Renal cortical epithelial cell (primary cell): ENCODE measurements around the gene TRIM58. TPM values are rescaled to one million over a fixed set of nuclear protein-coding genes. Genes with fewer than 3 reads are reported as not detected.

Experiments
- DNase-seq: peaks from one replicate; pipeline ENCODE4 v3.0.0-alpha.2; 2011; ENCODE audit warnings: low read depth
- total RNA-seq: library from RNA; depleted of rRNA; stranded (reverse); fragments of >200 nt; gene quantifications from 2 replicates; pipeline ENCODE4 v1.2.3, GENCODE V29; 2014

TRIM58 gene
- total RNA-seq, 1 donor from 2014 or later = 0.30 TPM

DNA sequence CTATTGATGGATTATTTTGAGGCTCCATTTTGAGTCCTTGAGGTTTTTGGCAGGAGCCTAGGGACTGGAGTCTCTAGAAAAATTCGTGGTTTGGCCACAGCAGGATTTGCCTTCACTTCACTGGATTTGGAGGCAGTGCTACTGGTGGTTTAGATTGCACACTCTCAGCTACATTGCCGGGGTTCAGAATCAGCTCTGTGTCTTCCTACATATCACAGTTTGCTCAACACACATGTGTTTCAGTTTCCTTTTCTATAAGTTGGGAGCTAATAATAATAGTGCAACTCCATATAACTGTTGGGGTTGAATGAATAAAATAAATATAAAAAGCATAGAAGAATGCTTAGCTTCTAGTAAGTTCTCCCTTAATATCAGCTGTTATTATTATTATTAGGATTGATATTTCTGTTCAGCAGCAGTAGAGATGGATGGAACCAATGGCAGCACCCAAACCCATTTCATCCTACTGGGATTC is 38.2 kb downstream of the TRIM58 start, which contains the start of gene OR2W3:
OR2W3 (plus strand) TSS at position 425 of the 475 bp plus-strand sequence; CDS start at position 425, 0 bp downstream.
- no peak for DNase-seq

DNA sequence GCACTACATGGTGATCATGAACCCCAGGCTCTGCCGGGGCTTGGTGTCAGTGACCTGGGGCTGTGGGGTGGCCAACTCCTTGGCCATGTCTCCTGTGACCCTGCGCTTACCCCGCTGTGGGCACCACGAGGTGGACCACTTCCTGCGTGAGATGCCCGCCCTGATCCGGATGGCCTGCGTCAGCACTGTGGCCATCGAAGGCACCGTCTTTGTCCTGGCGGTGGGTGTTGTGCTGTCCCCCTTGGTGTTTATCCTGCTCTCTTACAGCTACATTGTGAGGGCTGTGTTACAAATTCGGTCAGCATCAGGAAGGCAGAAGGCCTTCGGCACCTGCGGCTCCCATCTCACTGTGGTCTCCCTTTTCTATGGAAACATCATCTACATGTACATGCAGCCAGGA is 39.0 kb downstream of the TRIM58 start:
- DNase-seq = no peak

GRCh38 chr1:247904122-247904521 is 47.1 kb downstream of the TRIM58 start:
- DNase-seq = no peak

DNA sequence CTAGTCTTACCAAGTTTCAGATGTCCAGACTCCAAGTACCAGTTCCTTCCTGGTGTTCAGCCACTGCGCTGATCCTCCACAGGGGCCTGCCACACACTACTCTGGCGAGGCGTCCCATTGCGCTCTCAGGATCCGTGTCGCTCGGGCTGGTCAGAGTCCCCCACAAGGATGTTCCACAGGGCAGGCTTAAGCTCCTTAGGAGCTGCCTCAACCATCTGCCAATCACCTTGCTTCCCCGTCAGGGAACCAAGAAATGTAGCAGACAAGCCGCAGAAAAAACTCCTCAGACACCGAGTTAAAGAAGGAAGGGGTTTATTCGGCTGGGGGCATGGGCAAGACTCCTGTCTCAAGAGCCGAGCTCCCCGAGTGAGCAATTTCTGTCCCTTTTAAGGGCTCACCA is 48.2 kb downstream of the TRIM58 start:
- DNase-seq = no peak

GRCh38 chr1:247905910-247906503 is 49.0 kb downstream of the TRIM58 start:
- DNase-seq = no peak

GRCh38 chr1:247906504-247907047 is 49.6 kb downstream of the TRIM58 start:
- DNase-seq = no peak

- DNase-seq = no peak
Measured at GRCh38 chr1:247908766-247909165, 51.8 kb downstream of the TRIM58 start.

GRCh38 chr1:247913786-247914185 is 56.8 kb downstream of the TRIM58 start:
- DNase-seq = no peak

GRCh38 chr1:247914941-247915662 is 58.1 kb downstream of the TRIM58 start:
- no peak for DNase-seq

DNA sequence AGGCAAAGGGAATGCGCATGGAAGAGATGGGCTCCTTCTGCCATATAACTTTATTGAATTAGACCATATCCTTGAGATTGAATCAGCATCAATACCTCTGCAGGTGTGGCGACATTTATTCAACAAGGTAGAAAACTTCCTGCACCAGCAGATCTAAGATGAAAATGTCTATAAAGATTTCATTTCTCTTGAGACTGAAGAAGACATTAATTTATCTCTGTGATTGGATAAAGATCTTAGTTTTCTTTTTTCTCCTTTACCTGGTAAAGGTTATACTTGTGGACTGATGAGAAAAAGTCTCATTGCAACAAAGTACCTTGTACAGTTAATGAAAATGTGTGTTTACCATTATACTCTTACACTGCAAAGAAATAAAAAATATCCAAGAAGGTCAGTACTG is 63.0 kb downstream of the TRIM58 start, which contains the start of gene OR2T8:
OR2T8 (plus strand) TSS at position 301 of the 400 bp plus-strand sequence. CDS start 766 bp downstream, outside the sequence.
- DNase-seq = no peak

DNA sequence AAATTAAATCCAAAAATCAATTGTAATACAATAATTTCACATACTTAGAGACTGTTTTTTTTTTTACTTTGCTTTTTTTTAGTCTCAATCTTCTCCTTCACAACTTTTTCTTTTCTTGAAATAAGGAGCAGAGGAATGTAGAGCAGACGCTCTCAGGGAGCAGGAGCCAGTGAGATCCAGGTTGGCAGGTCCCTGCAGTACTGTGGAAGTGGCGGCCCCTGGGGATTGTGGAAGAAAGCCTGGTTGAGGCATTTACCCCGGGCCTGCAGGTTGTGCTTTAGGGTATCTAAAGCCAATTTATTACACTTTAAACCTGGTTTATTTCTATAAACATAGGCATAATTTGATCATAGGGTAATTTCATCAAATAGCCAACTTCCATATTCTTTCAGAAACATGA is 67.0 kb downstream of the TRIM58 start:
- no peak for DNase-seq

GRCh38 chr1:247924868-247925267 is 67.9 kb downstream of the TRIM58 start, which contains the start of gene OR2AJ1:
Gene OR2AJ1, plus strand, starts transcription at chr1:247924889. Its CDS starts 8,880 bp downstream, at chr1:247933769.
- no peak for DNase-seq

Other genes starting within 250 kb of the TRIM58 start
- gene OR13G1, start 177.4 kb upstream of the TRIM58 start, total RNA-seq = not detected in 2 replicates
- gene OR6F1, start 140.5 kb upstream of the TRIM58 start, total RNA-seq = not detected in 2 replicates
- gene OR14K1, start 118.6 kb upstream of the TRIM58 start, total RNA-seq = not detected in 2 replicates
- not detected in 2 replicates for gene OR14A2, start 109.0 kb upstream of the TRIM58 start, total RNA-seq
- gene OR1C1, start 96.6 kb upstream of the TRIM58 start, total RNA-seq = not detected in 2 replicates
- gene OR14A16, start 33.1 kb upstream of the TRIM58 start, total RNA-seq = not detected in 2 replicates
- not detected in 2 replicates for gene OR11L1, start 15.3 kb upstream of the TRIM58 start, total RNA-seq
- 0.15 TPM in 1 of 2 replicates, not detected in the other for gene OR2W3, start 38.4 kb downstream of the TRIM58 start, total RNA-seq
- not detected in 2 replicates for gene OR2T8, start 63.1 kb downstream of the TRIM58 start, total RNA-seq
- gene OR2AJ1, start 67.7 kb downstream of the TRIM58 start, total RNA-seq = not detected in 2 replicates
- gene OR2L8, start 91.7 kb downstream of the TRIM58 start, total RNA-seq = 0.25 TPM in 1 of 2 replicates, not detected in the other
- gene OR2AK2, start 108.0 kb downstream of the TRIM58 start, total RNA-seq = not detected in 2 replicates
- gene OR2L5, start 156.5 kb downstream of the TRIM58 start, total RNA-seq = 0.05 TPM in 1 of 2 replicates, not detected in the other
- not detected in 2 replicates for gene OR2L2, start 172.9 kb downstream of the TRIM58 start, total RNA-seq
- not detected in 2 replicates for gene OR2L3, start 189.6 kb downstream of the TRIM58 start, total RNA-seq
- gene OR2L13, start 238.0 kb downstream of the TRIM58 start, total RNA-seq = not detected in 2 replicates